NT2/D1 (cell line): ENCODE measurements around the gene RAD50.

Source experiments
- SUZ12 ChIP-seq: IDR thresholded peaks from 2 replicates; pipeline ENCODE4 v1.6.1; 2011; ENCODE audit not compliant: insufficient read length, insufficient read depth; ENCODE audit errors: extremely low read depth
- YY1 ChIP-seq: IDR thresholded peaks from 2 replicates; pipeline ENCODE4 v1.6.1; 2011; ENCODE audit not compliant: insufficient read length, insufficient read depth

GRCh38 chr5:132540149-132540548, 16.6 kb upstream of the RAD50 start:
- TF ChIP-seq SUZ12 (no peak), YY1 (no peak)
